NCI-H446 (cell line): ENCODE results near the gene STOM.
"Not testable (repeated sequence)": the region's sequence is repeated elsewhere in the genome, so short reads cannot be mapped to it uniquely, and the experiment has no call there.

Source experiments
- DNase-seq, 2 experiments: peaks; one replicate each; lab custom pipeline; 2025; lab: John Stamatoyannopoulos, UW

Gene STOM

DNA sequence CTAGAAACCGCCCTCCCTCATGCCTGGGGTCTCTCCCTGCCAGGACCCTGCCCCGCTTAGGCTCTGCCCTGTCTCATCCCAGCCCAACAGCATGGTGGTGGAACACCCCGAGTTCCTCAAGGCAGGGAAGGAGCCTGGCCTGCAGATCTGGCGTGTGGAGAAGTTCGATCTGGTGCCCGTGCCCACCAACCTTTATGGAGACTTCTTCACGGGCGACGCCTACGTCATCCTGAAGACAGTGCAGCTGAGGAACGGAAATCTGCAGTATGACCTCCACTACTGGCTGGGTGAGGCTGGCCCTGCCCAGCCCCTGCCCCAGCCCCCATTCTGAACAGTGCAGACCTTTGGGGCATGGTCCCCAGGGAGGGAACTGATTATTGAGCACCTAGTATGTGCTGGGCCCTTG lies 68.2 kb downstream of the STOM start:
- no peak for DNase-seq

- no peak for DNase-seq
These were observed 69.5 kb downstream of the STOM start for GRCh38 chr9:121300283-121301119.

- no peak for DNase-seq
These were observed 70.4 kb downstream of the STOM start for GRCh38 chr9:121299467-121300282.

DNA sequence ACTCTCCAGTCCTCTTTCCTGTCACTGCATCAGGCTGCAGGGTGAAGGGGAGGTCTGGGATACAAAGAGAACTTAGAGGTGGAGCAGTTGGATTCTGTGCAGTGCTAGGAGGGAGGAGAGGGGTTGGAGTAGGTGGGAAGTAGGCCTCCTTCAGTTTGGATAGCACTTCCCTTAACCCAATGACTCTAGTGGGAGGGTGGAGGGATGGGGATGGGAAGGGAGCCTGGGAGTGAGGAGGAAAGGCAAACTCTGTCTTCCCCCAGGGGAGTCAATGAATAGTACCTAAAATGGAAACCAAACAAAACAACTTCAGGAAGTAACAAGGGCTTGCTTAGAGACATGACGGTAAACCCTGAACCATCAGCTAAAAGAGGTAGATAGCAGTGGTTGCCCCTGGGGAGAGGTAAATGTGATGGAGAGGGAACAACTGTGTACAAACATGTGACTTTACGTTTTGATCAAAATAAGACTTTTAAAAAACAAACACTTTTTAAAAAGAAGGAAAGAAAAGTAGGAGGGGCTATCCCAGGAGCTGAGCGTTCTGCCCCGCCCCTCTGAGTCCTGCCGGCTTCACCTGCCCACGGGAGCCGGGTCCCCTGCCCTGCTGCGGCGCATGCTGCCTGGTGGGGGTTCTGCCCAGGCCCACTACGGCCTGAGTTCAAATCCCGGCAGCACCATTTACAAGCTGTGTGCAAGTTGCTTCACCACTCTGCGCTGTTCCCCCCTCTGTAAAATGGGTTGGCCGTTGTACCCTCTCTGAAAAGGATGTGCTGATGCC lies 71.2 kb downstream of the STOM start:
- no peak for DNase-seq

GRCh38 chr9:121298016-121298538 lies 72.0 kb downstream of the STOM start:
- no peak for DNase-seq

GRCh38 chr9:121297389-121297788 lies 72.7 kb downstream of the STOM start:
- DNase-seq, result no peak

- no peak for DNase-seq
These were observed 73.6 kb downstream of the STOM start for GRCh38 chr9:121296213-121297127.

GRCh38 chr9:121295662-121296191 lies 74.3 kb downstream of the STOM start:
- no peak for DNase-seq

- no peak for DNase-seq
These were observed 75.0 kb downstream of the STOM start for GRCh38 chr9:121294866-121295661.

DNA sequence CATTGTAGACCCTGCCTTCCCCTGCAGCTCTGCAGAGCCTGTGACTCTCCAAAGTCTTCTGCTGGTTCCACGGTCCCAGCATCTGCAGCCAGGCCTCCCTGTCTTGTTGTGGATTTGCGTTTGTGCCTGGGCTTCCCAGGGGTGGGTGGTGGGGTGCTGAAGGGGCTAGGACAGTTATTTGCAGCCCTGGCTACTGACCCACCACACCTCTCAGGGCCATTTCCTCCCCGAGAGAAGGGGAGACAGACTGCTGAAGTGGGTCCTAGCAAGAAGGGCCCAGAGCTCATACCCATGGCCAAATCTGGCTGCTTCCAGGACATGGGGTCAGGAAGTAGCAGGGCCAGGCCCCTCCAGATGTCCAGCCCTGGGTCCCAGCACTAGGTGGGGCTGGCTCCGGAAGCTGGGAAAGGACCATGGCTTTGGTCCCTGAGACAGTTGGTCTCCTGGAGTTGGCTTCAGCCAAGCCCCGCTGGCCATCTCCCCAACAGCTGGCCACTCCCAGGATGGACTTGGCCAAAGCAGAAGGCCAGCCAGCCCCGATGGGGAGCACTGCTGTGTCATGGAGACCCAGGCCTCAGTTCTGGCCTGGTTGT lies 75.8 kb downstream of the STOM start:
- no peak for DNase-seq

GRCh38 chr9:121292801-121293241 lies 77.2 kb downstream of the STOM start:
- no peak for DNase-seq

GRCh38 chr9:121292051-121292450 lies 78.0 kb downstream of the STOM start:
- no peak for DNase-seq

- not testable (repeated sequence) for DNase-seq
These were observed 78.5 kb downstream of the STOM start for GRCh38 chr9:121291536-121291935.

DNA sequence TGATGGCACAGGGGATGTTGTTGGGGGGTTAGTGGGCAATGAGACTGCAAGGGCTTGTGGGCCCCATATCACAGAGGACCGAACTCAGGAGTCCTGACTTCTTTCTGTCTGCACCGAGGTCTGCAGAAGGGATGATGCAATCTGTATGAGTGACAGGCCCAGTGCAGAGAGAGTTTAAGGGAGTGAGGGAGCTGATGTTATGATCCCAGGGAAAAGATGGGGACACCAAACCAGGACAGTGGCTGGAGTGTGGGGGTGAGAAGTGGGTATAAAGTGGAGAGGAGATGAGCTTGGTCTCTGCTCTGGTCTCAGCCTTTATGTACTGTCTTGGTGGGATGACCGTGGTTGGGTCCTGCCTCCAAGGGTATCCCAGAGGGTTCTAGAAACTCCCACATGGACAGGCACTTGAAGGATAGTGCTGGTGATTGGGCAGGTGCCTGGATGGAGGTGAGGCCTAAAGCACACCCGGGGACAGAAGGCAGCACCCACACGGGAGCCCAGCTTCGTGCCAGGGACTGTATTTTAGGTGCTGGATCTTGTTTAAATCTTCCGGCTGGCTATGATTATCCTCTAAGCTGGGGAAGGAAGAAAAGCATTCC lies 80.2 kb downstream of the STOM start:
- DNase-seq, result no peak

- no peak for DNase-seq
These were observed 80.9 kb downstream of the STOM start for GRCh38 chr9:121289026-121289771.
